Body of pancreas (tissue), 4 donors: Measurements from ENCODE around the gene SHOC2.

Experiments
- CTCF ChIP-seq, 7 experiments: fragments of 450-650 bp in 4 of 7; fragments of 200-600 bp in 3 of 7; sonication (generic) in 3 of 7; IDR thresholded peaks; one replicate each; pipeline ENCODE4 v1.5.1; 2016 to 2019; ENCODE audit warnings: antibody characterized with exemption in 7 of 7
- POLR2A ChIP-seq, 3 donors: fragments of 450-650 bp; IDR thresholded peaks; one replicate each; pipeline ENCODE4 v1.6.1; 2016; ENCODE audit warnings: antibody characterized with exemption in 3 of 3, mild to moderate bottlenecking in 2 of 3

GRCh38 chr10:110973400-110973799 is 54.0 kb downstream of the SHOC2 start:
- no peak for TF ChIP-seq CTCF (IDR thresholded peaks at IDR 0.05)
- no peak for TF ChIP-seq POLR2A (IDR thresholded peaks at IDR 0.05)
